DND-41 (cell line): ENCODE results near the gene ZNF473.

Experiments used
- ATAC-seq: fragments of 200-7000 bp; cut with Tn5 transposase; 3 replicates; pipeline ENCODE4 v1.9.1; 2021; ENCODE audit warnings: low read depth; ENCODE audit not compliant: insufficient read depth
- DNase-seq: peaks from one replicate; pipeline ENCODE4 v3.0.0-alpha.2; 2020
- H2AFZ ChIP-seq: 2 replicates; pipeline ENCODE4 v1.6.0; 2012; ENCODE audit warnings: low read depth, low read length
- H3K27ac ChIP-seq: 2 replicates; pipeline ENCODE4 v1.5.1; 2012; ENCODE audit warnings: low read length, inconsistent platforms
- H3K27me3 ChIP-seq: fragments of 200-600 bp; sonication (generic); 2 replicates; pipeline ENCODE4 v1.6.0; 2012; ENCODE audit warnings: low read length, mild to moderate bottlenecking, inconsistent platforms; ENCODE audit not compliant: insufficient read depth, poor library complexity
- H3K36me3 ChIP-seq: 2 replicates; pipeline ENCODE4 v1.5.1; 2012; ENCODE audit warnings: low read length, inconsistent platforms; ENCODE audit not compliant: insufficient read depth
- H3K4me1 ChIP-seq: 2 replicates; pipeline ENCODE4 v1.5.1; 2012; ENCODE audit warnings: mild to moderate bottlenecking, low read length; ENCODE audit not compliant: insufficient read depth
- H3K4me2 ChIP-seq: 2 replicates; pipeline ENCODE4 v1.6.0; 2012; ENCODE audit warnings: mild to moderate bottlenecking, moderate library complexity, low read length, inconsistent platforms; ENCODE audit not compliant: insufficient read depth
- H3K4me3 ChIP-seq, 2 experiments: fragments of 200-600 bp in 1 of 2; shearing (Covaris generic) in 1 of 2; 2 replicates each; pipeline ENCODE4 v1.5.1; 2012 to 2016; ENCODE audit warnings: inconsistent platforms in 2 of 2, low read length in 2 of 2, mild to moderate bottlenecking in 2 of 2, low read depth in 1 of 2, moderate library complexity in 1 of 2
- H3K79me2 ChIP-seq: 2 replicates; pipeline ENCODE4 v1.6.0; 2012; ENCODE audit warnings: low read length, inconsistent platforms; ENCODE audit not compliant: insufficient read depth
- H3K9ac ChIP-seq: 2 replicates; pipeline ENCODE4 v1.6.0; 2012; ENCODE audit warnings: low read depth, mild to moderate bottlenecking, inconsistent platforms, low read length, moderate library complexity
- H3K9me3 ChIP-seq: 2 replicates; pipeline ENCODE4 v1.5.1; 2012; ENCODE audit warnings: low read length, moderate library complexity, mild to moderate bottlenecking, inconsistent platforms; ENCODE audit not compliant: insufficient read depth, severe bottlenecking
- H4K20me1 ChIP-seq: 2 replicates; pipeline ENCODE4 v1.6.0; 2012; ENCODE audit warnings: low read length; ENCODE audit not compliant: insufficient read depth
- CTCF ChIP-seq: IDR thresholded peaks from 2 replicates; pipeline ENCODE4 v1.5.1; 2012; ENCODE audit warnings: borderline replicate concordance, low read length, moderate library complexity, mild to moderate bottlenecking; ENCODE audit not compliant: poor library complexity, severe bottlenecking; ENCODE audit errors: extremely low read depth
- EZH2 ChIP-seq: IDR thresholded peaks from 3 replicates; pipeline ENCODE4 v1.6.1; 2012; ENCODE audit warnings: borderline replicate concordance, low read depth, mild to moderate bottlenecking, moderate library complexity, low read length, inconsistent platforms; ENCODE audit not compliant: severe bottlenecking

Gene ZNF473

GRCh38 chr19:50030937-50031336 lies 5.1 kb downstream of the ZNF473 start:
- Histone ChIP-seq H3K9ac (no peak overlapping the region), H3K4me3 (no peak overlapping the region), H3K4me1 (peaks cover 26% of the 10 kb centered on the region), H3K9me3 (no peaks in the 10 kb centered on the region), H3K27me3 (no peaks in the 10 kb centered on the region), H3K36me3 (peaks cover 71% of the 10 kb centered on the region), H2AFZ (no peak overlapping the region), H4K20me1 (peaks cover 64% of the 10 kb centered on the region), H3K4me2 (no peak overlapping the region), H3K79me2 (peaks cover 97% of the 10 kb centered on the region), H3K27ac (no peak overlapping the region)
- no peak for TF ChIP-seq EZH2
- no peak for TF ChIP-seq CTCF
- DNase-seq (no peak), ATAC-seq (no peak)

DNA sequence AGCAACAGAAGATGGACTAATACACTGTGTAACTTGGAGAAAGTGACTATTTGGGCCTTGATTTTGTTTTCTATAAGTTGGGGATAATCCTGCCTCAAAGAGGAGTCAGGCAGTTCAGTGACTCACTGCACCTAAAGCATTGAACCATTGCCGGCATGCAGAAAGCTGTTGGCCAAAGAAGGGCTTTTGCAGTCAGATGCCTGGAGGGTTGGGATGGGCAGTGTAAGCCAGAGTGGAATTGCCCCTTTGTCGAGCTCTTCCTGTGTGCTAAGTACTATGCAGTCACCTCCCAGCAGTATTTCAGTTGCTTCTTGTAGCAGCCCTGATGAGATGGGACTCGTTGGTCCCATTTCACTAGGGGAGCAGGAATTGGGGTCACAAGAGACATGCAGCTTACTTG lies 11.1 kb downstream of the ZNF473 start:
- Histone ChIP-seq H3K79me2 (peaks cover 63% of the 10 kb centered on the region), H3K36me3 (peaks cover 90% of the 10 kb centered on the region), H2AFZ (no peak overlapping the region), H3K4me1 (no peaks in the 10 kb centered on the region), H3K27ac (no peak overlapping the region), H4K20me1 (peaks cover 48% of the 10 kb centered on the region), H3K4me2 (no peak overlapping the region), H3K4me3 (no peak overlapping the region), H3K27me3 (no peaks in the 10 kb centered on the region), H3K9ac (no peak overlapping the region), H3K9me3 (no peaks in the 10 kb centered on the region)
- TF ChIP-seq EZH2 (no peak), CTCF (no peak)
- DNase-seq: no peak
- ATAC-seq: no peak

GRCh38 chr19:50039968-50040367 lies 14.2 kb downstream of the ZNF473 start:
- Histone ChIP-seq H3K4me2 (no peak overlapping the region), H3K79me2 (peaks cover 32% of the 10 kb centered on the region), H3K27ac (no peak overlapping the region), H3K9ac (no peak overlapping the region), H3K9me3 (peaks cover 12% of the 10 kb centered on the region), H3K27me3 (no peaks in the 10 kb centered on the region), H3K4me1 (no peaks in the 10 kb centered on the region), H3K4me3 (no peak overlapping the region), H3K36me3 (peaks cover 90% of the 10 kb centered on the region), H2AFZ (no peak overlapping the region), H4K20me1 (peaks cover 27% of the 10 kb centered on the region)
- DNase-seq (no peak), ATAC-seq (no peak)
- no peak for TF ChIP-seq EZH2
- no peak for TF ChIP-seq CTCF

DNA sequence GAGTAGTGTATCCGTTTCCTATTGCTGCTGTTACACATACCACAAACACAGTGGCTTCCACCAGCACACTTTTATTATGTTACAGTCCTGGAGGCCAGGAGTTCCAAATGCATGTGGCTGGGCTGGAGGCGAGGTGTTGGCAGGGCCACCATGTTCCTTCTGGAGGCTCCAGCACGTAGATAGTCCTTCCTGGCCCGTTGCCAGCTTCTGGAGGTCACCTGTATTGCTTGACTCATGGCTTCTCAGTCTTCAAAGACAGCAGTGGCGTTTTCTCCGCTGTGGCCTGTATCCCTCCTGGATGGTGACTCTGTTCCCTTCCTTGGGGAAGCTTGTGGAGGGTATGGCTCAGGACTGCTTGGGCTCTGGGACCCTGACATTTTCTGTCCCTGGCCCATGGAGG lies 15.2 kb downstream of the ZNF473 start:
- H4K20me1 ChIP-seq: peaks cover 21% of the 10 kb centered on the region
- H3K4me3 ChIP-seq: no peak overlapping the region
- no peak overlapping the region for H2AFZ ChIP-seq
- no peaks in the 10 kb centered on the region for H3K4me1 ChIP-seq
- peaks cover 20% of the 10 kb centered on the region for H3K9me3 ChIP-seq
- ATAC-seq (no peak), DNase-seq (no peak)
- H3K79me2 ChIP-seq: peaks cover 24% of the 10 kb centered on the region
- peaks cover 91% of the 10 kb centered on the region for H3K36me3 ChIP-seq
- no peak overlapping the region for H3K27ac ChIP-seq
- no peak overlapping the region for H3K9ac ChIP-seq
- H3K27me3 ChIP-seq: no peaks in the 10 kb centered on the region
- no peak overlapping the region for H3K4me2 ChIP-seq
- no peak for TF ChIP-seq CTCF
- no peak for TF ChIP-seq EZH2
